ENCODE data around the gene METTL4.

Gene METTL4, protein sequence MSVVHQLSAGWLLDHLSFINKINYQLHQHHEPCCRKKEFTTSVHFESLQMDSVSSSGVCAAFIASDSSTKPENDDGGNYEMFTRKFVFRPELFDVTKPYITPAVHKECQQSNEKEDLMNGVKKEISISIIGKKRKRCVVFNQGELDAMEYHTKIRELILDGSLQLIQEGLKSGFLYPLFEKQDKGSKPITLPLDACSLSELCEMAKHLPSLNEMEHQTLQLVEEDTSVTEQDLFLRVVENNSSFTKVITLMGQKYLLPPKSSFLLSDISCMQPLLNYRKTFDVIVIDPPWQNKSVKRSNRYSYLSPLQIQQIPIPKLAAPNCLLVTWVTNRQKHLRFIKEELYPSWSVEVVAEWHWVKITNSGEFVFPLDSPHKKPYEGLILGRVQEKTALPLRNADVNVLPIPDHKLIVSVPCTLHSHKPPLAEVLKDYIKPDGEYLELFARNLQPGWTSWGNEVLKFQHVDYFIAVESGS

GRCh38 chr18:2571200-2572170 is at the start of gene METTL4, which contains the start of gene NDC80:
Gene METTL4, minus strand, starts transcription at chr18:2571505. Its CDS starts 4,289 bp downstream, at chr18:2567216.
Gene NDC80, plus strand, starts transcription at chr18:2571557. Its CDS starts 1,429 bp downstream, at chr18:2572986.
- TF ChIP-seq CTCF (IDR thresholded peaks at IDR 0.05): no peak

DNA sequence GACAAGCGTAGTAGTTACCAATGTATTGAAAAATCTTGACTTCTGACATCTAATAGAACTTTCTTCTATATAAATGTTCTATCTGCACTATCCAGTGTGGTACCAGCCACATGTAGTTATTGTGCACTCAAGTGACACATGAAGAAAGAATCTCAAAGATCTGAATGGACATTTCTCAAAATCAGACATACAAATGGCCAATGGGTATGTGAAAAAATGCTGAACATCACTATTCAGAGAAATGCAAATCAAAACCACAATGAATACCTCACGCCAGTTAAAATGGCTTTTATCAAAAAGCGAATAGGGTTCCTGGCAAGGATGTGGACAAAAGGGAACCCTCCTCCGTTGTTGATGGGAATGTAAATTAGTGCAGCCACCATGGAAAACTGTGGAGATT is 46.7 kb upstream of the METTL4 start:
- no peak for TF ChIP-seq CTCF (IDR thresholded peaks at IDR 0.05)

DNA sequence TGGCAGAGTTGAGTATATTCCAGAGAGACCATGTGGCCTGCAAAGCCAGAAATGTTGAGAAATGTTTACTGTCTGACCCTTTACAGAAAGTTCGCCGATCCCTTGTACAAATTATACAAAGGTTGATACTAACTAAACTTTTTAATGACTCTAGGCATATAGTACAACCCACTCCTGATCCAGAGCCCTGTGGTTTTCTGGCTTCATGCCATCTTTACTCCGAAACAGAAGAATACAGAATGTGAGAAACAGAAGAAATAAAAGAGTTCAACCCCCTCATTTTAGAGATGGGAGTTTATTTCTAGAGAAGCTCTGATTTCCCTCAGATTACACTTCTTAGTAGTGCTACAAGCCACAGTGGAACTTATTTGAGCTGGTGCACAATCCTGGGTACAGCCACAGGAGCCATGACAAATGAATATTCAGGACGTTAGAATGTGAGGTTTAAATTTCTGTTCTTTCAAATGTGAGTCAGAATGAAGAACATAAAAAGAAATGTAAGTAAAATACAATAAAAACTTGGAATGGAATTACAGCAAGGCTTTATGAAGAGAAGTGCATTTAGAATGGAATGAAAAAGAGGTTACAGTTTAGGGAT is 46.2 kb upstream of the METTL4 start:
- no peak for TF ChIP-seq CTCF (IDR thresholded peaks at IDR 0.05)

GRCh38 chr18:2612996-2613395 is 41.7 kb upstream of the METTL4 start:
- TF ChIP-seq CTCF (IDR thresholded peaks at IDR 0.05): no peak

- no peak for TF ChIP-seq CTCF (IDR thresholded peaks at IDR 0.05)
These were observed 39.2 kb upstream of the METTL4 start for GRCh38 chr18:2610549-2610948.

DNA sequence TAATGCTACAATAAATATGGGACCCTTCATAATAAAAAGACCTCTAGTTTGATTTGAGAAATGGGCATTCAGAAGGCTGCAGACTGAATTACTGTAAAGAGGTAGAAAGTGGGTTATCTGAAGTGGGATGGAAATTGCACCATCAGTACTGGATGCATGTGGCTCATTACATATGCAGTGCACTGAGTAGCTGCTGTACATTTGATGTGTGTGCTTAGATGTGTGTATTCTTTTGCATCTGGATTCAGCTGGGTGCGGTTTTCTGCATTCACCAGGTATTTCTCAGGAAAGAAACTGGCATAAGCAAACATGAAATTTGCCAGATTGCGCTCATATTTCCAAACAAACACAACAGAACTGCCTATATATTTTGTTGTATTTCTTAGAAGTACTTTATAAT is 38.3 kb upstream of the METTL4 start:
- TF ChIP-seq CTCF (IDR thresholded peaks at IDR 0.05): no peak

GRCh38 chr18:2606335-2606734 is 35.0 kb upstream of the METTL4 start:
- no peak for TF ChIP-seq CTCF (IDR thresholded peaks at IDR 0.05)

Data from LNCAP (cell line).